Activated CD8-positive, alpha-beta T cell treated with anti-CD3 and anti-CD28 coated beads, Interleukin-2, amount 10 ng/mL, durations not matched to agents 7 days and 5 days (primary cell): Measurements from ENCODE around the gene PCED1A. TPM values are rescaled to one million over a fixed set of nuclear protein-coding genes. Genes with fewer than 3 reads are reported as not detected.

Experiments used
- ATAC-seq: fragments of 150-1000 bp; cut with Tn5 transposase; one replicate; pipeline ENCODE4 v1.10.0; 2021; ENCODE audit warnings: moderate library complexity
- CTCF ChIA-PET: fragments of 350-600 bp; sonication (Branson Sonifier 250); formaldehyde crosslinking; loops from one replicate; lab custom pipeline; 2021; ENCODE audit warnings: antibody characterized with exemption; lab: Charles Lee
- POLR2A ChIA-PET: fragments of 350-600 bp; sonication (Branson Sonifier 250); formaldehyde crosslinking; loops from one replicate; lab custom pipeline; 2021; ENCODE audit warnings: antibody characterized with exemption; lab: Charles Lee
- DNase-seq: peaks from one replicate; pipeline ENCODE4 v3.0.0-alpha.2; 2020
- H3K27ac Mint-ChIP-seq: one replicate; pipeline ENCODE4 v1.8.0; 2021; ENCODE audit warnings: mild to moderate bottlenecking, mixed read lengths
- H3K27me3 Mint-ChIP-seq: one replicate; pipeline ENCODE4 v1.8.0; 2021; ENCODE audit warnings: low read depth, mixed read lengths
- H3K36me3 Mint-ChIP-seq: one replicate; pipeline ENCODE4 v1.8.0; 2021; ENCODE audit warnings: low read depth, mixed read lengths
- H3K4me1 Mint-ChIP-seq: one replicate; pipeline ENCODE4 v1.8.0; 2021; ENCODE audit warnings: low read depth, mixed read lengths
- H3K4me3 Mint-ChIP-seq: one replicate; pipeline ENCODE4 v1.8.0; 2021; ENCODE audit warnings: mild to moderate bottlenecking, mixed read lengths
- H3K9me3 Mint-ChIP-seq: one replicate; pipeline ENCODE4 v1.8.0; 2022; ENCODE audit warnings: mixed read lengths; ENCODE audit not compliant: insufficient read depth
- total RNA-seq, 2 experiments: library from RNA; stranded (reverse); gene quantifications; one replicate each; pipeline ENCODE4 v1.2.3, GENCODE V29; 2021

Gene PCED1A
- total RNA-seq, 2 experiments from 2014 or later = 17.3 to 17.9 TPM

DNA sequence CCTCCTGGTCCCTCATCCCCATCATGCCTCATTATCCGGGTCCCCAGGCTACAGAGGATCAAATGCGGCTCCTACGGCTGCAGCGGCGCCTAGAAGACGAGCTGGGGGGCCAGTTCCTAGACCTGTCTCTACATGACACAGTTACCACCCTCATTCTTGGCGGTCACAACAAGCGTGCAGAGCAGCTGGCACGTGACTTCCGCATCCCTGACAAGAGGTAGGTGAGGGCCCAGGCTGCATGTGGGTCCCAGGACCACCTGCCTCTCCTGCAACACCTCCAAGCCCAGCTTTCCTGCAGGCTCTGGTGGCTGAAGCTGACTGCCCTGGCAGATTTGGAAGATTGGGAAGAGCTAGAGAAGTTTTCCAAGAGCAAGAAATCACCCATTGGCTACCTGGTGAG, 24.6 kb upstream of the PCED1A start:
- peaks cover 29% of the 10 kb centered on the region for H3K36me3 Mint-ChIP-seq
- DNase-seq (no peak), ATAC-seq (no peak)
- peak overlapping the region; percentile 73 for H3K27ac Mint-ChIP-seq
- H3K27me3 Mint-ChIP-seq = no peaks in the 10 kb centered on the region
- H3K9me3 Mint-ChIP-seq = no peaks in the 10 kb centered on the region
- ChIA-PET CTCF (interaction anchor here (0.7 to 3.4 kb wide), 14 partner anchors 9 to 450 kb away, joined by 3 to 16 read pairs (median 4); no protein-coding TSS in a partner anchor), POLR2A (interaction anchor here (1.3 kb wide), 1 partner anchor 26 kb away, joined by 5 read pairs; no protein-coding TSS in a partner anchor)
- peaks cover 39% of the 10 kb centered on the region for H3K4me1 Mint-ChIP-seq
- H3K4me3 Mint-ChIP-seq = no peak overlapping the region

- CTCF ChIA-PET = interaction anchor here (0.8 to 3.4 kb wide), 6 partner anchors 9 to 178 kb away, joined by 3 to 16 read pairs (median 3); no protein-coding TSS in a partner anchor
- no peak overlapping the region for H3K4me3 Mint-ChIP-seq
- peaks cover 29% of the 10 kb centered on the region for H3K36me3 Mint-ChIP-seq
- POLR2A ChIA-PET = interaction anchor here (1.2 to 1.3 kb wide), 2 partner anchors 8 to 25 kb away, joined by 4 to 5 read pairs; partner anchors contain the start of gene PTPRA
- no peaks in the 10 kb centered on the region for H3K9me3 Mint-ChIP-seq
- H3K27me3 Mint-ChIP-seq = no peaks in the 10 kb centered on the region
- H3K4me1 Mint-ChIP-seq = peaks cover 39% of the 10 kb centered on the region
- ATAC-seq = no peak
- H3K27ac Mint-ChIP-seq = peak overlapping the region; percentile 19
- no peak for DNase-seq
Observed at GRCh38 chr20:2864626-2865025, 24.2 kb upstream of the PCED1A start.

- Mint-ChIP-seq H3K9me3 (no peaks in the 10 kb centered on the region), H3K27ac (peak overlapping the region; percentile 39), H3K4me3 (no peak overlapping the region), H3K36me3 (peaks cover 15% of the 10 kb centered on the region), H3K4me1 (peaks cover 7% of the 10 kb centered on the region), H3K27me3 (no peaks in the 10 kb centered on the region)
- ChIA-PET POLR2A (interaction anchor here (1.2 to 1.3 kb wide), 2 partner anchors 13 to 106 kb away, joined by 3 to 4 read pairs; no protein-coding TSS in a partner anchor), CTCF (interaction anchor here (0.7 kb wide), 1 partner anchor 172 kb away, joined by 4 read pairs; no protein-coding TSS in a partner anchor)
- ATAC-seq = no peak
- DNase-seq = no peak
Observed at GRCh38 chr20:2859330-2860121, 19.1 kb upstream of the PCED1A start.

- CTCF ChIA-PET = no interaction called here
- peaks cover 11% of the 10 kb centered on the region for H3K36me3 Mint-ChIP-seq
- ATAC-seq = no peak
- no peaks in the 10 kb centered on the region for H3K27me3 Mint-ChIP-seq
- H3K4me3 Mint-ChIP-seq = no peak overlapping the region
- H3K4me1 Mint-ChIP-seq = peaks cover 8% of the 10 kb centered on the region
- no peak overlapping the region for H3K27ac Mint-ChIP-seq
- POLR2A ChIA-PET = interaction anchor here (1.2 to 1.3 kb wide), 2 partner anchors 14 to 106 kb away, joined by 3 to 4 read pairs; no protein-coding TSS in a partner anchor
- H3K9me3 Mint-ChIP-seq = no peaks in the 10 kb centered on the region
- DNase-seq = no peak
Observed at GRCh38 chr20:2858591-2858990, 18.1 kb upstream of the PCED1A start.

DNA sequence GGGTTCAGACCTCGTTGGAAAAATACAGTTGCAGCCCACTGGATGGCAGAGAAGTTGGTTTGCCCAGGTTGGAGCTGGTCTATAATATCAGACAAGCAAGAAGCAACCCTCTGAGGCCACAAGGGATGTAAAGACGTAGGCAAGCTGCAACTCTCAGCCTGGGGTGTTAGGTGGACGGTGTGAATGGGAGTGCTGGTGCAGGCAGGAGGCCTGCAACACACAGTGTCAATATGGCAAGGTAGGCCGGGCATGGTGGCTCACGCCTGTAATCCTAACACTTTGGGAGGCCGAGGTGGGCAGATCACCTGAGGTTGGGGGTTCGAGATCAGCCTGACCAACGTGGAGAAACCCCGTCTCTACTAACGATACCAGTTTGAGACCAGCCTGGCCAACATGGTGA, 10.6 kb upstream of the PCED1A start:
- ATAC-seq (no peak), DNase-seq (no peak)
- POLR2A ChIA-PET = interaction anchor here (0.6 to 0.9 kb wide), 2 partner anchors 163 to 688 kb away, joined by 3 read pairs; no protein-coding TSS in a partner anchor
- CTCF ChIA-PET = interaction anchor here (0.8 to 1.9 kb wide), 5 partner anchors 14 to 122 kb away, joined by 3 to 8 read pairs (median 5); no protein-coding TSS in a partner anchor
- peaks cover 34% of the 10 kb centered on the region for H3K4me1 Mint-ChIP-seq
- peaks cover 5% of the 10 kb centered on the region for H3K36me3 Mint-ChIP-seq
- H3K9me3 Mint-ChIP-seq = no peaks in the 10 kb centered on the region
- H3K27me3 Mint-ChIP-seq = no peaks in the 10 kb centered on the region
- peak overlapping the region; percentile 6 for H3K27ac Mint-ChIP-seq
- H3K4me3 Mint-ChIP-seq = no peak overlapping the region

GRCh38 chr20:2849529-2849928, 9.1 kb upstream of the PCED1A start:
- Mint-ChIP-seq H3K27me3 (no peaks in the 10 kb centered on the region), H3K4me3 (no peak overlapping the region), H3K4me1 (peaks cover 44% of the 10 kb centered on the region), H3K9me3 (no peaks in the 10 kb centered on the region), H3K36me3 (peaks cover 10% of the 10 kb centered on the region), H3K27ac (no peak overlapping the region)
- ATAC-seq (no peak), DNase-seq (no peak)
- ChIA-PET CTCF (interaction anchor here (0.8 to 2.0 kb wide), 2 partner anchors 16 to 31 kb away, joined by 3 to 5 read pairs; no protein-coding TSS in a partner anchor), POLR2A (interaction anchor here (1.2 kb wide), 1 partner anchor 9 kb away, joined by 4 read pairs; the partner anchor contains the start of genes PCED1A and VPS16)

DNA sequence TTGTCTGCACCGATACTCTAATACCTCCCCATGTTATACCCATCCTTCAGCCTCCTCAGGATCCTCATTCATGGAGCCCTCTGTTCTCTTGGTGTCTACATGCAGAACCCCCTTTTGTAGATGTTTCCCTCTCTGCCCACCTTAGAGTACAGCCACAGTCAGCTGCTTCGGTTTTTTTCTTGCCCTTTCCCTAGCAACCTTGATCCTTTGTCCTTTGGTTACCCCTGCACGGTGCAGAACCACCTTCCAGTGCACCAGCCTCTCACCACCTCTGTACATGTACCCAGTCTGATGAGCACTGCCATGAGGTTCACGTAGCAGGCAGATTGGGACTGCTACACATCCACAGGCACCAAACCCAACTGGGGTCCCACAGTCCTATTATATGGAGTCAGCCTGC, 7.3 kb upstream of the PCED1A start:
- Mint-ChIP-seq H3K27me3 (no peaks in the 10 kb centered on the region), H3K4me1 (peaks cover 36% of the 10 kb centered on the region), H3K9me3 (no peaks in the 10 kb centered on the region), H3K4me3 (no peak overlapping the region), H3K36me3 (peaks cover 14% of the 10 kb centered on the region), H3K27ac (no peak overlapping the region)
- ChIA-PET CTCF (no interaction called here), POLR2A (no interaction called here)
- ATAC-seq = no peak
- no peak for DNase-seq

- Mint-ChIP-seq H3K27ac (no peak overlapping the region), H3K4me1 (peaks cover 25% of the 10 kb centered on the region), H3K27me3 (no peaks in the 10 kb centered on the region), H3K4me3 (no peak overlapping the region), H3K36me3 (peaks cover 14% of the 10 kb centered on the region), H3K9me3 (no peaks in the 10 kb centered on the region)
- CTCF ChIA-PET = no interaction called here
- POLR2A ChIA-PET = no interaction called here
- no peak for DNase-seq
- ATAC-seq = no peak
Observed at GRCh38 chr20:2846698-2847097, 6.2 kb upstream of the PCED1A start.

- no peak for ATAC-seq
- H3K27ac Mint-ChIP-seq = peak overlapping the region; percentile 30
- POLR2A ChIA-PET = no interaction called here
- peaks cover 14% of the 10 kb centered on the region for H3K36me3 Mint-ChIP-seq
- no peaks in the 10 kb centered on the region for H3K27me3 Mint-ChIP-seq
- H3K4me3 Mint-ChIP-seq = no peak overlapping the region
- H3K9me3 Mint-ChIP-seq = no peaks in the 10 kb centered on the region
- CTCF ChIA-PET = no interaction called here
- peaks cover 26% of the 10 kb centered on the region for H3K4me1 Mint-ChIP-seq
- no peak for DNase-seq
Observed at GRCh38 chr20:2845607-2846006, 5.2 kb upstream of the PCED1A start.

- DNase-seq (peak; percentile 57), ATAC-seq (peak; percentile 52)
- Mint-ChIP-seq H3K27ac (peak overlapping the region; percentile 65), H3K4me3 (peak overlapping the region; percentile 83), H3K9me3 (no peaks in the 10 kb centered on the region), H3K4me1 (peaks cover 22% of the 10 kb centered on the region), H3K27me3 (peaks cover 2% of the 10 kb centered on the region), H3K36me3 (peaks cover 13% of the 10 kb centered on the region)
- ChIA-PET POLR2A (interaction anchor here (0.7 to 2.6 kb wide), 9 partner anchors 8 to 204 kb away, joined by 3 to 9 read pairs (median 3); partner anchors contain the start of genes CPXM1 and PTPRA), CTCF (interaction anchor here (1.6 kb wide), 1 partner anchor 129 kb away, joined by 5 read pairs; no protein-coding TSS in a partner anchor)
Observed at GRCh38 chr20:2840967-2841531, 594 bp upstream of the PCED1A start.

- peaks cover 10% of the 10 kb centered on the region for H3K36me3 Mint-ChIP-seq
- peak overlapping the region; percentile 88 for H3K27ac Mint-ChIP-seq
- peak overlapping the region; percentile 69 for H3K4me3 Mint-ChIP-seq
- ATAC-seq (no peak), DNase-seq (no peak)
- H3K27me3 Mint-ChIP-seq = peaks cover 2% of the 10 kb centered on the region
- ChIA-PET POLR2A (interaction anchor here (0.5 to 2.6 kb wide), 9 partner anchors 9 to 188 kb away, joined by 3 to 9 read pairs (median 4); partner anchors contain the start of gene PTPRA), CTCF (interaction anchor here (1.6 kb wide), 1 partner anchor 128 kb away, joined by 5 read pairs; no protein-coding TSS in a partner anchor)
- no peaks in the 10 kb centered on the region for H3K9me3 Mint-ChIP-seq
- H3K4me1 Mint-ChIP-seq = peaks cover 13% of the 10 kb centered on the region
Observed at GRCh38 chr20:2839732-2840137, 720 bp downstream of the PCED1A start.
